ENCODE data around the gene PELI3.
"Not testable (repeated sequence)": the region's sequence is repeated elsewhere in the genome, so short reads cannot be mapped to it uniquely, and the experiment has no call there.

The PELI3 gene

GRCh38 chr11:66447012-66447411 lies 19.7 kb upstream of the PELI3 start:
- DNase-seq = no peak

- no peak for DNase-seq
Observed at GRCh38 chr11:66448523-66448922, 18.2 kb upstream of the PELI3 start.

GRCh38 chr11:66450560-66450959 lies 16.1 kb upstream of the PELI3 start:
- no peak for DNase-seq

GRCh38 chr11:66451663-66452062 lies 15.0 kb upstream of the PELI3 start:
- no peak for DNase-seq

- no peak for DNase-seq
Observed at GRCh38 chr11:66454247-66454646, 12.5 kb upstream of the PELI3 start.

- no peak for DNase-seq
Observed at GRCh38 chr11:66454828-66455227, 11.9 kb upstream of the PELI3 start.

- DNase-seq = no peak
Observed at GRCh38 chr11:66457826-66458225, 8.9 kb upstream of the PELI3 start.

GRCh38 chr11:66459138-66459778 lies 7.4 kb upstream of the PELI3 start:
- DNase-seq = peak in 1 of 2 experiments; percentile 41

GRCh38 chr11:66462010-66462409 lies 4.7 kb upstream of the PELI3 start:
- no peak for DNase-seq

GRCh38 chr11:66462911-66463310 lies 3.8 kb upstream of the PELI3 start:
- no peak for DNase-seq

- DNase-seq = not testable (repeated sequence)
Observed at GRCh38 chr11:66464116-66464515, 2.6 kb upstream of the PELI3 start.

- DNase-seq = no peak
Observed at GRCh38 chr11:66464916-66465315, 1.8 kb upstream of the PELI3 start.

GRCh38 chr11:66465373-66466224 lies 1.1 kb upstream of the PELI3 start:
- DNase-seq = no peak

GRCh38 chr11:66467034-66467659 lies 442 bp downstream of the PELI3 start:
- no peak for DNase-seq

- DNase-seq = peak in 1 of 2 experiments; percentile 39
Observed at GRCh38 chr11:66467756-66468155, 1.1 kb downstream of the PELI3 start.

GRCh38 chr11:66468691-66469090 lies 2.0 kb downstream of the PELI3 start:
- DNase-seq = no peak

GRCh38 chr11:66469441-66469840 lies 2.7 kb downstream of the PELI3 start:
- no peak for DNase-seq

GRCh38 chr11:66470015-66470414 lies 3.3 kb downstream of the PELI3 start:
- no peak for DNase-seq

- DNase-seq = no peak
Observed at GRCh38 chr11:66471142-66471541, 4.4 kb downstream of the PELI3 start.

- DNase-seq = no peak
Observed at GRCh38 chr11:66472054-66472453, 5.3 kb downstream of the PELI3 start.

GRCh38 chr11:66473167-66473566 lies 6.5 kb downstream of the PELI3 start:
- DNase-seq = no peak

GRCh38 chr11:66473608-66474515 lies 7.2 kb downstream of the PELI3 start:
- no peak for DNase-seq
